GM21526 (cell line): ENCODE data around the gene SEC22C.

ENCODE experiments used
- ATAC-seq: cut with Tn5 transposase; IDR thresholded peaks from one replicate; pipeline ENCODE4 v1.9.1; 2021; ENCODE audit warnings: moderate library complexity; ENCODE audit not compliant: unreplicated experiment, low FRiP score

The SEC22C gene

GRCh38 chr3:42515976-42516375 is 65.8 kb downstream of the SEC22C start:
- ATAC-seq, result no peak

- no peak for ATAC-seq
Observed at GRCh38 chr3:42515391-42515916, 66.3 kb downstream of the SEC22C start.

- no peak for ATAC-seq
Observed at GRCh38 chr3:42514876-42515275, 66.9 kb downstream of the SEC22C start.

- no peak for ATAC-seq
Observed at GRCh38 chr3:42513521-42513920, 68.2 kb downstream of the SEC22C start.

GRCh38 chr3:42513121-42513520 is 68.6 kb downstream of the SEC22C start:
- ATAC-seq, result no peak

- no peak for ATAC-seq
Observed at GRCh38 chr3:42511736-42512135, 70.0 kb downstream of the SEC22C start.

GRCh38 chr3:42511201-42511600 is 70.6 kb downstream of the SEC22C start:
- ATAC-seq, result no peak

GRCh38 chr3:42510325-42510724 is 71.4 kb downstream of the SEC22C start:
- ATAC-seq, result no peak

- ATAC-seq, result no peak
Observed at GRCh38 chr3:42509111-42509510, 72.7 kb downstream of the SEC22C start.

- ATAC-seq, result no peak
Observed at GRCh38 chr3:42508562-42508961, 73.2 kb downstream of the SEC22C start.

- no peak for ATAC-seq
Observed at GRCh38 chr3:42507761-42508335, 73.9 kb downstream of the SEC22C start.

- ATAC-seq, result no peak
Observed at GRCh38 chr3:42507252-42507651, 74.5 kb downstream of the SEC22C start.

- ATAC-seq, result no peak
Observed at GRCh38 chr3:42505849-42506410, 75.8 kb downstream of the SEC22C start.

GRCh38 chr3:42505128-42505848 is 76.5 kb downstream of the SEC22C start:
- ATAC-seq, result no peak

GRCh38 chr3:42504334-42505127 is 77.2 kb downstream of the SEC22C start:
- no peak for ATAC-seq

GRCh38 chr3:42503957-42504333 is 77.8 kb downstream of the SEC22C start:
- ATAC-seq, result no peak

GRCh38 chr3:42503251-42503924 is 78.4 kb downstream of the SEC22C start:
- no peak for ATAC-seq

GRCh38 chr3:42502429-42503250 is 79.1 kb downstream of the SEC22C start, which contains the start of gene VIPR1:
Gene VIPR1, plus strand, starts transcription at chr3:42502643. Its CDS starts 93 bp downstream, at chr3:42502736.
- ATAC-seq, result peak; percentile 93

- no peak for ATAC-seq
Observed at GRCh38 chr3:42501681-42502428, 79.9 kb downstream of the SEC22C start.
